H1 (cell line): ENCODE results near the gene KCNAB2. TPM values are rescaled to one million over a fixed set of nuclear protein-coding genes. Genes with fewer than 3 reads are reported as not detected.

Experiments
- BACH1 ChIP-seq: IDR thresholded peaks from 2 replicates; pipeline ENCODE4 v1.6.1; 2012; ENCODE audit warnings: low read length, improper control_type of control experiment
- CTBP2 ChIP-seq: IDR thresholded peaks from 2 replicates; pipeline ENCODE4 v1.7.0; 2011; ENCODE audit warnings: borderline replicate concordance, mild to moderate bottlenecking, moderate library complexity, mixed read lengths, low read length; ENCODE audit not compliant: insufficient read depth, insufficient read length
- FOSL1 ChIP-seq: IDR thresholded peaks from 2 replicates; pipeline ENCODE4 v1.6.1; 2011; ENCODE audit warnings: mild to moderate bottlenecking, low read depth, low read length, moderate library complexity; ENCODE audit not compliant: insufficient read depth
- GTF2F1 ChIP-seq: IDR thresholded peaks from 2 replicates; pipeline ENCODE4 v1.6.1; 2012; ENCODE audit warnings: low read depth, low read length, improper control_type of control experiment, borderline replicate concordance
- JUND ChIP-seq: IDR thresholded peaks from 2 replicates; pipeline ENCODE4 v1.6.1; 2011; ENCODE audit warnings: mild to moderate bottlenecking, improper control_type of control experiment, low read length
- SAP30 ChIP-seq: fragments of 300-600 bp; sonication (generic); IDR thresholded peaks from 2 replicates; pipeline ENCODE4 v1.7.1; 2012; ENCODE audit warnings: low read length, moderate library complexity, mild to moderate bottlenecking, inconsistent platforms; ENCODE audit not compliant: insufficient read depth, insufficient replicate concordance
- TBP ChIP-seq: IDR thresholded peaks from 2 replicates; pipeline ENCODE4 v1.6.1; 2011; ENCODE audit warnings: low read depth, low read length, improper control_type of control experiment
- polyA plus RNA-seq, 7 experiments: library from polyadenylated mRNA; depleted of rRNA in 3 of 7; stranded (reverse) in 5 of 7; unstranded in 2 of 7; fragments of >200 nt in 5 of 7; fragments of 200-250 nt in 2 of 7; gene quantifications; 1 replicate in 5 of 7; 2 replicates in 1 of 7; 4 replicates in 1 of 7; pipeline versions ENCODE4 v1.2.1 to v1.2.3, GENCODE V29; 2011 to 2013; ENCODE audit warnings: missing spikeins in 2 of 7, mixed read lengths in 2 of 7
- total RNA-seq: library from RNA; stranded (reverse); fragmentation: NEBNext Ultra II Directional; extraction: Animal tissue kit (Norgen Biotek cat#: 25700); gene quantifications from 2 replicates; pipeline ENCODE4 v1.2.1, GENCODE V29; 2021
- TF ChIP-seq, protein P1 (sequence below), 3 experiments: IDR thresholded peaks; 1 replicate in 2 of 3; 2 replicates in 1 of 3; pipeline versions ENCODE4 v1.5.1 to v1.6.1; 2011; ENCODE audit warnings: low read length in 3 of 3, mild to moderate bottlenecking in 3 of 3, inconsistent platforms in 2 of 3, low read depth in 1 of 3, moderate library complexity in 1 of 3; ENCODE audit not compliant: insufficient read depth in 1 of 3; ENCODE audit errors: control extremely low read depth in 1 of 3

The KCNAB2 gene
- total and polyA plus RNA-seq, 2 of the 8 experiments (the other 6 are each of a cell fraction or from before 2014, with no cell fraction given): 4.5 to 7.0 TPM

DNA sequence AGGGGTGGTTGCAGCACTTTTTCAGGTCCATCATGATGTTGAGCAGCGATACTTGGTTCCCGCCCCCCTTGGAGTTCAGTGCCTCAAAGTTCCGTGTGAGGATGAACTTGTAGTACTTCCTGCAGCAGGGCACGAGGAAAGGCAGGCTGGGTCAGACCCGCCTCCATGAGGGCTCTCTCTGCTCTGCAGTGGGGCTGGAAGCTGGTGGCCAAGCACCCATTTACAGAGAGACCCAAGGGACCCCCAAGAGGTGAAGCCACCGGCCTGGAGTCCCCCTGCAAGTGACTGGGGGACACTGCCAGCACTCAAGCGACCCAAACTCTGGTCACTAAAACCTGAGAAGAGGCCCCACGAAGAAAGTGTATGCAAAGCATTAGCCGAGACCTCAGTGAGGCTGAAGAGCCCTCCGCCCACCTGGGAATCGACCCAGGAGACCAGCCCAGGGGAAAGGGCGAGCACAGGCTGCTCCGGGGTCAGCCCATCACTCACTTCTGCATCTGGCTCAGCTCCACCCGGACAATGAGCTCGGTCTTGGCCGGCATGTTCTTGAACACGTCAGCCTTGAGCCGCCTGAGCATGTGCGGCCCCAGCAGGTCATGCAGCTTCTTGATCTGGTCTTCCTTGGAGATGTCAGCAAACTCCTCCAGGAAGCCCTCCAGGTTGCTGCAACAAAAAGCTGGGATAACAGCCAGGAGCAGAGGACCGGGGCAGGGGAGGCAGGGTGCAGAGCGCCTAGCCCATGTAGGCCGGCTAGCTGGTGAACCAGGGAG, 89.2 kb downstream of the KCNAB2 start (continued):
- no peak for TF ChIP-seq SAP30
- TF ChIP-seq, protein P1, sequence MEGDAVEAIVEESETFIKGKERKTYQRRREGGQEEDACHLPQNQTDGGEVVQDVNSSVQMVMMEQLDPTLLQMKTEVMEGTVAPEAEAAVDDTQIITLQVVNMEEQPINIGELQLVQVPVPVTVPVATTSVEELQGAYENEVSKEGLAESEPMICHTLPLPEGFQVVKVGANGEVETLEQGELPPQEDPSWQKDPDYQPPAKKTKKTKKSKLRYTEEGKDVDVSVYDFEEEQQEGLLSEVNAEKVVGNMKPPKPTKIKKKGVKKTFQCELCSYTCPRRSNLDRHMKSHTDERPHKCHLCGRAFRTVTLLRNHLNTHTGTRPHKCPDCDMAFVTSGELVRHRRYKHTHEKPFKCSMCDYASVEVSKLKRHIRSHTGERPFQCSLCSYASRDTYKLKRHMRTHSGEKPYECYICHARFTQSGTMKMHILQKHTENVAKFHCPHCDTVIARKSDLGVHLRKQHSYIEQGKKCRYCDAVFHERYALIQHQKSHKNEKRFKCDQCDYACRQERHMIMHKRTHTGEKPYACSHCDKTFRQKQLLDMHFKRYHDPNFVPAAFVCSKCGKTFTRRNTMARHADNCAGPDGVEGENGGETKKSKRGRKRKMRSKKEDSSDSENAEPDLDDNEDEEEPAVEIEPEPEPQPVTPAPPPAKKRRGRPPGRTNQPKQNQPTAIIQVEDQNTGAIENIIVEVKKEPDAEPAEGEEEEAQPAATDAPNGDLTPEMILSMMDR (IDR thresholded peaks at IDR 0.05; ENCODE audit: control extremely low read depth in 1 of 3, insufficient read depth in 1 of 3, low read depth in 1 of 3, low read length in 3 of 3): no peak
- TF ChIP-seq FOSL1: no peak
- TF ChIP-seq CTBP2: no peak
- no peak for TF ChIP-seq JUND
- TF ChIP-seq TBP: no peak
- TF ChIP-seq BACH1: no peak
- TF ChIP-seq GTF2F1: no peak
